ENCODE data around the gene ISLR2.

ISLR2 gene

DNA sequence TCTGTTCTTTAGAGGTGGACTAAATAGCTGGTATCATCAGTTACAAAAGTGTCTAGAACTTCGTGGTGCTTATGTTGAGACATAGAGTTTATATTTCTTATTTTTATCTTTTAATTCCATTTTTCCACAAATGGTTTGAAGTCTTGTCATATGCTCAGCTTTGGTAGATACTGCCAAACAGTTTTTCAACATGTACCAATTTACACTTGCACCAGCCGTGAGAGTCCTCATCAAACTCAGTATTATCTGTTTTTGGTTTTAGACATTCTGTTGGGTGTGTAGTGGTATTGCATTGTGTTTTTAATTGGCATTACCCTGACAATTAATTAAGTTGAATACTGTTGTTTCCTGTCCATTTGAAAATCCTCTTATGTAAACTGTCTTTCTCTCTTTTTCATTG is 16.7 kb downstream of the ISLR2 start:
- POLR2A ChIA-PET, result no interaction called here
- TF ChIP-seq ELF4 (IDR thresholded peaks at IDR 0.05), result no peak
- TF ChIP-seq HDGF (IDR thresholded peaks at IDR 0.05; ENCODE audit: borderline replicate concordance), result no peak
- no peak for TF ChIP-seq ZNF384 (IDR thresholded peaks at IDR 0.05)
- TF ChIP-seq SUZ12 (IDR thresholded peaks at IDR 0.05), result no peak
- TF ChIP-seq SP1 (IDR thresholded peaks at IDR 0.05), result no peak
- no peak for TF ChIP-seq CTBP1 (IDR thresholded peaks at IDR 0.05; ENCODE audit: borderline replicate concordance)
- TF ChIP-seq L3MBTL2 (conservative IDR thresholded peaks at IDR 0.05), result no peak
- TF ChIP-seq FOXM1 (IDR thresholded peaks at IDR 0.05; ENCODE audit: borderline replicate concordance), result no peak
- no peak for TF ChIP-seq FOXK2 (IDR thresholded peaks at IDR 0.05)
- CTCF ChIA-PET, result no interaction called here
- DNase-seq (ENCODE audit: extremely low spot score), result no peak

DNA sequence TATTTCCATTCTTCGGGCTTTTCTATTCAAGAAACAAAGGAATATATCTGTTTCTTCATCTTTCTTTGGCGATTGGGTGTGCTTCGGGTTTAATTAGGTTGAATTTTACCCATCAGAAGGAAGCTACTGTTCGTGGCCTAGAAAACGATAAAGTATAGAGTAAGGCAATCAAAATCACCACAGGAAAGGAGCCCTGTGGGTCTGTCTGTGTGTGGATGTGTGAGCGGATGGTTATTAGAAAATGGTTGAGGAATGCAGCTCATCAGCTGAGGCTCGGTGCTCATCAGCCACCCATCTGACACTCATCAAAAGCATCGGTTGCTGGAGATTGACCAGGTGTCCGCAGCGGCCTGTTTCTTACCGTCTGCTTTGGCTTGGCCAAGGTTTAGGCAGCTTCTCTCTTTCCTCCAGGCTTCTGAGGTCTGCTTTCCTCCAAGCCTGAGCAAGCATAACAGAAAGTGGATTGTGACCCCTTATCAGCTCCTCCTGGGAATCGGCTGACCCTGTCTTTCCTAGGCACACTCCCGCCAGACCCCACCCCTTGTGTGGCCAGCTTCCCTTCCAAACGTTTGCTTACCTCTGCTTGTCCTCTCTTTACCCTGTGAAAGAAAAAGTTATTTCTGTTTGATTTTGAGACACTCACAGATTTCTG is 25.5 kb downstream of the ISLR2 start:
- no peak for DNase-seq (ENCODE audit: extremely low spot score)
- POLR2A ChIA-PET, result interaction anchor here (1.2 to 1.7 kb wide), 2 partner anchors 12 to 16 kb away, joined by 3 to 4 read pairs; no protein-coding TSS in a partner anchor
- TF ChIP-seq, protein P1, sequence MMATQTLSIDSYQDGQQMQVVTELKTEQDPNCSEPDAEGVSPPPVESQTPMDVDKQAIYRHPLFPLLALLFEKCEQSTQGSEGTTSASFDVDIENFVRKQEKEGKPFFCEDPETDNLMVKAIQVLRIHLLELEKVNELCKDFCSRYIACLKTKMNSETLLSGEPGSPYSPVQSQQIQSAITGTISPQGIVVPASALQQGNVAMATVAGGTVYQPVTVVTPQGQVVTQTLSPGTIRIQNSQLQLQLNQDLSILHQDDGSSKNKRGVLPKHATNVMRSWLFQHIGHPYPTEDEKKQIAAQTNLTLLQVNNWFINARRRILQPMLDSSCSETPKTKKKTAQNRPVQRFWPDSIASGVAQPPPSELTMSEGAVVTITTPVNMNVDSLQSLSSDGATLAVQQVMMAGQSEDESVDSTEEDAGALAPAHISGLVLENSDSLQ (IDR thresholded peaks at IDR 0.05), result no peak
- no peak for TF ChIP-seq LEF1 (IDR thresholded peaks at IDR 0.05; ENCODE audit: borderline replicate concordance)
- no peak for TF ChIP-seq SUZ12 (IDR thresholded peaks at IDR 0.05)
- no peak for TF ChIP-seq FOXM1 (IDR thresholded peaks at IDR 0.05; ENCODE audit: borderline replicate concordance)
- no peak for TF ChIP-seq FOXA1 (IDR thresholded peaks at IDR 0.05)
- TF ChIP-seq ARNT (IDR thresholded peaks at IDR 0.05), result no peak
- no peak for TF ChIP-seq NFRKB (IDR thresholded peaks at IDR 0.05)
- TF ChIP-seq SP1 (IDR thresholded peaks at IDR 0.05), result no peak
- TF ChIP-seq HDGF (IDR thresholded peaks at IDR 0.05; ENCODE audit: borderline replicate concordance), result no peak
- no peak for TF ChIP-seq FOXK2 (IDR thresholded peaks at IDR 0.05)
- TF ChIP-seq ELF4 (IDR thresholded peaks at IDR 0.05), result no peak
- TF ChIP-seq TARDBP (IDR thresholded peaks at IDR 0.05), result no peak
- no peak for TF ChIP-seq ZNF384 (IDR thresholded peaks at IDR 0.05)
- TF ChIP-seq BHLHE40 (IDR thresholded peaks at IDR 0.05; ENCODE audit: borderline replicate concordance), result no peak
- CTCF ChIA-PET, result interaction anchor here (1.4 kb wide), 1 partner anchor 28 kb away, joined by 3 read pairs; no protein-coding TSS in a partner anchor

DNA sequence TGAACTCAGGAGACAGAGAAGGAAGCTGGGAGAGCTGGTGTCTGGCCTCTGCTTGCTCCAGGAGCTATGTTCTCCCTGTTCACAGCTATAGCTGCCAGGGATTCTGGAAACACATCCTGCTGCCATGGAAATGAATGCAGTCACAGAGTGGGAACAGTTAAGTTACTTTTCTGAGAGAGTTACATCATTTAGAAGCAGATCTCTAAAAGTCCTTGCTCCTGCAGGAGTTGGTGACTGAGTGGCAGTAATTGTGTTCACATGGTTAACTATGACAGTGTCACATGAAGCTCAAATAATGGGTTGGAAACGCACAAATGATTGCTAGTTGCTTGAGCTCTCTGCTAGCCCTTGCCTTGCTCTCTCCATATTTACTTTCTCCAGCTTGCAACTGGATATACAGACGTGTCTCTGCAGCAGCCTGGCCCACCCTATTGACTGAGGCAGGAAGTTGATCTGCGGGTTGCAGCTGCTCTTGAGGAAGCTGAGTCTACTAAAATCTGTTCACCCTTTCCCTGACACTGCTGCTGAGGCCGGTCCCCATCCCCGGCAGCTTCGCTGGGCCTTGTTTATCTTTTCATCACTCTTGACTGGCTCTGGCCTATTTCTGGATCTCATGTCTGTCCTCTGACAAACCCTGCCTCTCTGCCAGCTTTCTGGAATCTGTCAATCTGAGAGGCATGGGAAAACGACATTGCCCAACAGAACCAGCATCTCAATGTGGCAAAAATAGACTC is 26.5 kb downstream of the ISLR2 start:
- ChIA-PET CTCF (interaction anchor here (0.6 to 1.4 kb wide), 3 partner anchors 29 to 224 kb away, joined by 3 to 4 read pairs (median 3); no protein-coding TSS in a partner anchor), POLR2A (interaction anchor here (1.2 to 1.7 kb wide), 2 partner anchors 13 to 17 kb away, joined by 3 to 4 read pairs; no protein-coding TSS in a partner anchor)
- TF ChIP-seq ZNF384 (IDR thresholded peaks at IDR 0.05) (no peak), FOXA1 (IDR thresholded peaks at IDR 0.05) (no peak)
- DNase-seq (ENCODE audit: extremely low spot score), result peak; percentile 3

DNA sequence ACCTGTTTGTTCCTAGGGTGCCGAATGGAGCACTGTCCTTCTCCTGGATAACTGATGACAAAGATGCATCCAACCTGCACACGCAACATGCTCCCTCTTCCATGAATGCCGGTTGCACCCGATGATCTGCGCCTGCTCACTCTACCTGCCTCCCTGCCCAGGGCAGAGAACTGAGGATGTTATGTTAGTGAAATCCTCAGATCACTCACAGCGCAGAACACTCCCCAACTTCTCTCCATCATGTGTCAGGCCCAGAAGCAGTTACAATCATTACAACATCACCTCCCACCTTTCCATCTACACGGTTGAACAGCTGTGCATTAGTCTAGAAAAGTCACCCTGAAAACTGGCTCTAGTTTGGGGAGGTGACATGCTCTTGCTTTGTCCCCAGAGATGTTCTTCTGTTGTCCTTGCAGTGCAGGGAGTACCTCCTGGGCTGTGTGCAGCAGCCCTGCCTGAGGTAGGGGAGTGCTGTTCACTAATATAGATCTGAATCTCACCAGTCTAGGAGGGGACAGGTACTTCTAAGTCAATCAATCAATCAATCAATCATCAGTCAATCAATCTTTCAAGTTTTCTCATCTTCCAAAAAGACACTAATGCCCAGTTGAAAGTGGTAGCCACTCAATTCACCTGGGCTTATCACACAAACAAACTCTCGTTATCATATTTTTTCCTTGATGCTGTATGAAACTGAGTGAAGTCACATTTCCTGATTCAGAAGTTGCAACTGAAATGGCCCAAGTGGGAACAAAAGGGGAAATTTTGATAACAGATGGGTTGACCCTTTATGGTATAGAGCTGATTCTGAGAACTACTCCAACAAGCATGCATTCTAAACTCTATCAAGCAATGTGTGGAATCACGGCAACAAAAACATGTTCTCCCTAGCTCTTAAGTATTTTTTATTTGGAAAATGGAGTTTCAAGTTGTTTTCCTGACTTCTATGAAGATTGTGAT is 27.8 kb downstream of the ISLR2 start:
- POLR2A ChIA-PET, result no interaction called here
- CTCF ChIA-PET, result interaction anchor here (1.2 to 2.0 kb wide), 2 partner anchors 14 to 149 kb away, joined by 4 to 7 read pairs; no protein-coding TSS in a partner anchor
- TF ChIP-seq FOXA1 (IDR thresholded peaks at IDR 0.05) (no peak), SP1 (IDR thresholded peaks at IDR 0.05) (no peak), LEF1 (IDR thresholded peaks at IDR 0.05; ENCODE audit: borderline replicate concordance) (no peak)
- TF ChIP-seq, protein P1 (IDR thresholded peaks at IDR 0.05), result peak; percentile 64
- peak; percentile 2 for DNase-seq (ENCODE audit: extremely low spot score)

DNA sequence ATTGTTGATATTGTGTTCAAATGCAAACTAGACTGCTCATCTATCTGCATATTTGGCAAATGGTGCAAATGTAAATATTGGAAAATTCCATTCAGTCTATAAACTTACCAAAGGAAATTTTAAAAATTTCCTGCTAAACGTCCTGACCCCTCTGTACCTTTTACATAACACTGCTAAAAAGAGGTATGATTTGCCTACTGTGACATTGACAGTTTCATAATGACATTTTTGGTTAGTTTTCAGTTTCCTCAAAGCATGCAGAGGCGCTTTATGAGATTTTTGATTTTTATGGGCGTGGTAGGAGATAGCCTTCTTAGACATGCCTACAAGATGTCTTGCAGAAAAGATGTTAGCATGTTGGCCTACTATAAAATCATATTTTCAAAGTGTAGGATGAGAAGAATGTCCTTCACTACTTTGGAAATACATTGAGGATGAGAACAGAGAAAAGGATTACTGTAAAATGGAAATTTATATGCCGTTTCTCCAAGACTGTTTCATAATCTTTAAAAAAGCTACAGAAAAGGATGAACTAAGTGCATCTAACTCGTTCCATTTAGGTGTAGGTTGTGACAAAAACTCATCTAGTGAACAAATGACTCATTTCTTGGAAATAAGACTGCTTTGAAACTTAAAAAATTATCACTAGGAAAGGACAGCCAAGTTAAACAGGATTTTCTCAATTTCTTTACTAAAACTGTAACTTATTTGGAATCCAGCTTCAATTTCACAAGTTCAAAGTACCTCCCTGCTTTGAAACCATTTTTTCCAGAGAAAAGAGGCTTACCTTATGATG is 28.7 kb downstream of the ISLR2 start:
- DNase-seq (ENCODE audit: extremely low spot score), result no peak
- TF ChIP-seq ARNT (IDR thresholded peaks at IDR 0.05) (no peak), CTBP1 (IDR thresholded peaks at IDR 0.05; ENCODE audit: borderline replicate concordance) (no peak), TARDBP (IDR thresholded peaks at IDR 0.05) (no peak), LEF1 (IDR thresholded peaks at IDR 0.05; ENCODE audit: borderline replicate concordance) (no peak), FOXK2 (IDR thresholded peaks at IDR 0.05) (no peak), HDGF (IDR thresholded peaks at IDR 0.05; ENCODE audit: borderline replicate concordance) (no peak), FOXA1 (IDR thresholded peaks at IDR 0.05) (no peak), ZNF384 (IDR thresholded peaks at IDR 0.05) (no peak), FOXM1 (IDR thresholded peaks at IDR 0.05; ENCODE audit: borderline replicate concordance) (no peak), NFRKB (IDR thresholded peaks at IDR 0.05) (no peak), ELF4 (IDR thresholded peaks at IDR 0.05) (no peak)
- TF ChIP-seq, protein P1 (IDR thresholded peaks at IDR 0.05), result no peak
- ChIA-PET CTCF (interaction anchor here (2.0 kb wide), 1 partner anchor 15 kb away, joined by 7 read pairs; no protein-coding TSS in a partner anchor), POLR2A (no interaction called here)
